Epithelial cell of prostate (primary cell): ENCODE data around the gene DONSON.

Experiments used
- DNase-seq: peaks from one replicate; pipeline ENCODE4 v3.0.0-alpha.2; 2011; ENCODE audit warnings: low read depth, low spot score
- H3K27ac ChIP-seq: fragments of 450-650 bp; 2 replicates; pipeline ENCODE4 v1.5.1; 2017; ENCODE audit warnings: mild to moderate bottlenecking

Gene DONSON

GRCh38 chr21:33566514-33566913 lies 22.0 kb downstream of the DONSON start:
- DNase-seq, result no peak
- H3K27ac ChIP-seq, result no peak overlapping the region

GRCh38 chr21:33562389-33562788 lies 26.1 kb downstream of the DONSON start:
- no peak overlapping the region for H3K27ac ChIP-seq
- no peak for DNase-seq

GRCh38 chr21:33561373-33561772 lies 27.1 kb downstream of the DONSON start:
- no peak for DNase-seq
- H3K27ac ChIP-seq, result no peak overlapping the region

- no peak overlapping the region for H3K27ac ChIP-seq
These were observed 27.5 kb downstream of the DONSON start for GRCh38 chr21:33560965-33561364.

GRCh38 chr21:33559813-33560212 lies 28.7 kb downstream of the DONSON start:
- H3K27ac ChIP-seq, result no peak overlapping the region
- no peak for DNase-seq

More at GRCh38 chr21:33560965-33561364, 27.5 kb downstream of the DONSON start:
- DNase-seq, result no peak

GRCh38 chr21:33558777-33559421 lies 29.6 kb downstream of the DONSON start:
- DNase-seq, result no peak
- no peak overlapping the region for H3K27ac ChIP-seq

- DNase-seq, result no peak
These were observed 31.0 kb downstream of the DONSON start for GRCh38 chr21:33557447-33557846.

GRCh38 chr21:33554982-33555344 lies 33.5 kb downstream of the DONSON start:
- no peak overlapping the region for H3K27ac ChIP-seq
- no peak for DNase-seq

More at GRCh38 chr21:33557447-33557846, 31.0 kb downstream of the DONSON start:
- H3K27ac ChIP-seq, result no peak overlapping the region

- DNase-seq, result no peak
These were observed 34.1 kb downstream of the DONSON start for GRCh38 chr21:33554236-33554981.

GRCh38 chr21:33552999-33553598 lies 35.4 kb downstream of the DONSON start:
- DNase-seq, result no peak

More at GRCh38 chr21:33554236-33554981, 34.1 kb downstream of the DONSON start:
- H3K27ac ChIP-seq, result no peak overlapping the region

GRCh38 chr21:33552093-33552998 lies 36.1 kb downstream of the DONSON start:
- H3K27ac ChIP-seq, result no peak overlapping the region
- DNase-seq, result no peak

More at GRCh38 chr21:33552999-33553598, 35.4 kb downstream of the DONSON start:
- no peak overlapping the region for H3K27ac ChIP-seq

- DNase-seq, result no peak
- no peak overlapping the region for H3K27ac ChIP-seq
These were observed 36.8 kb downstream of the DONSON start for GRCh38 chr21:33551664-33552063.

- no peak for DNase-seq
- no peak overlapping the region for H3K27ac ChIP-seq
These were observed 37.5 kb downstream of the DONSON start for GRCh38 chr21:33550772-33551660.

GRCh38 chr21:33549848-33550771 lies 38.4 kb downstream of the DONSON start:
- DNase-seq, result no peak
- H3K27ac ChIP-seq, result no peak overlapping the region

- no peak overlapping the region for H3K27ac ChIP-seq
- DNase-seq, result no peak
These were observed 42.4 kb downstream of the DONSON start for GRCh38 chr21:33546086-33546485.

- no peak for DNase-seq
- H3K27ac ChIP-seq, result no peak overlapping the region
These were observed 43.9 kb downstream of the DONSON start for GRCh38 chr21:33544451-33545195.

- peak overlapping the region; percentile 97 for H3K27ac ChIP-seq
- DNase-seq, result no peak
These were observed 44.9 kb downstream of the DONSON start for GRCh38 chr21:33543505-33544129.
